CD4-positive, alpha-beta T cell treated with Interleukin-15 for 4 hours (primary cell): Measurements from ENCODE around the gene TIAM2.

Experiments used
- DNase-seq: peaks from one replicate; pipeline ENCODE4 v3.0.0-alpha.2; 2020; ENCODE audit warnings: low spot score

Gene TIAM2

DNA sequence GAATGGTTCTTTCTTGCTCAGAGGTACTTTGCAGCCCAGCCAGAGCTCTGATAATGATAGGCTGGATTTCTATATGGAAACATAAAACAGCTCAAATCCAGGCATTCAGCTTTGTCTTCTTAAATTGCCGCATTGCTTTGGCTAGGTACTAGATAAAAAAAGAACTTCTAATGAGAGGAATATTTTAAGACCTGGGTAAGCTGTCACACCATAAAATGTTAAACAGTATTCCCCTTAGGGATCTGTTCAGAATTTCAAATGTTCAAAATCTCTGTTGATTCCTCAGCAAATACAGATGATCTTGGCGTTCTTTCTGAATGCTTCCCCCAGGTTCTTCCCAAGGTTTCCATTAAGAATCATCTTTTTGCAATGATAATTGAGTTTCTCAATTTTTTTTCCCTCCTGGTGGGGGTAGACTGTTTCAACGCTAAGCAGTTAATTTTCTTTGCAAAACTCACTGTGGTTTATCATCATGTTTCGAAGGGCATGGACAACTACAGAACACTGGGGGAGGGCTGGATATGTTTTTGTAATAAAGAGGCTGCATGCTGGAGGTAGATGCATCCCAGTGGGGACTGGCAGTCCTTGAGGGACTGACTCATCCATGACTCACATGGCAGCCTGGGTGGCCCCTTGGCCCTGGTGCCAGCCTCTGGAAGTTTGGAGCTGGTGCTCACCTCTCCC is 31.0 kb downstream of the TIAM2 start:
- no peak for DNase-seq

DNA sequence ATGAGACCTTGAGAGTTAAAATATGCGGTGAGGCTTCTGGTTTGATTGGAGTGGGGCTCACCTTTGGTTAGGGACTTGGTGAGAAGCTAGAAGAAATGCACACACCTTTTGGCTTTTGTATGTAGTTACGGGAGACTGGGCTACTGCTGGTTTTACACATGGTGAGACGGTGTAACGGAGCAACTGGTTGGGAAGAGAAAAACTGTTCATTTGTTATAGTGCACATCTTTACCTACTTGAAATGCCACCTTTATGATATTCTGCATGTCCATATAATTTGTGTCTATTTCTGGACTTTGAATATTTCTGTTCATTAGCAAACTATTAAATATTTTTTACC is 31.6 kb downstream of the TIAM2 start:
- DNase-seq, result no peak

DNA sequence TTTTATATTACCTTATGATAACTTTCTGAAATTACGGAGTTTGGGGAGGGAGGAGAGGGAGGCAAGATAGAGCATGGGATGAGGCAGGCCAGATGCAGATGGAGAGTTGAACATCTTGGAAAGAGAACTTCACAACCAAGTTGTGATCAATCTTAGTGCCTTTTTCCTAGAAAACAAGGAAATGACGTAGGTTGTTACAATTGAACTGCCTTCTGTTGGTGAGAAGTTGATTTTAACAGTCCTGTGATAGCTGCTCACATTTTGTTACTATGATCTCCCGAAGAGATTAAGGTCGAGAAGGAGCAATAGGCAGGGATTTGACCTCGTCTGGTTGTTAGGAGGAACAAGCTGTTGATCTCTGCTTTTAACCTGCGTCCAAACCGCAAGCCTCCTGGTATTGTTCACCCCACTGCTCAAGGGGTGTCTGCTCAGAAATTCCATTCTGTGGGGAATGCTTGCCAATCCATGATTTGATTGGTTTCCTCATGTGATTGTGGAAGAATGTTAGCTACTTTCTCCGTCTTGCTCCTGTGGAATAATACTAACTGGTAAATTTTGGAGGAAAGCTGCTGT is 35.1 kb downstream of the TIAM2 start:
- no peak for DNase-seq

DNA sequence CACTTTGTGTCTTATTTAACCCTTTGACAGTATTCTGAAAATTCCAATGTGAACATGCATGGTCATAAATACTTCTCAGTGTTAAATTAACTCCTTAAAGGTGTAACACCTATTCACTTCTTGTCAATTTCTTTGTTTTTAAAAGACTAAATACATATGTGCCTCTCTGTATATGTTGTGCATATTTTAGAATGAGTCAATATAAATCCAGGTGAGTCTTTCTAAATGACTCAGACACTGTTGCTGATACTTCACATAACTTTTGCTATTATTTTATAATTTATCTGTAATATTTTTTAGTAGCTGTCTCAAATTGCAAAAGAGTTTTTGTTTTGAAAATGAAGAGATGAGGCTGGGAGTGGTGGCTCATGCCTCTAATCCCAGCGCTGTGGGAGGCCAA is 36.0 kb downstream of the TIAM2 start:
- no peak for DNase-seq

DNA sequence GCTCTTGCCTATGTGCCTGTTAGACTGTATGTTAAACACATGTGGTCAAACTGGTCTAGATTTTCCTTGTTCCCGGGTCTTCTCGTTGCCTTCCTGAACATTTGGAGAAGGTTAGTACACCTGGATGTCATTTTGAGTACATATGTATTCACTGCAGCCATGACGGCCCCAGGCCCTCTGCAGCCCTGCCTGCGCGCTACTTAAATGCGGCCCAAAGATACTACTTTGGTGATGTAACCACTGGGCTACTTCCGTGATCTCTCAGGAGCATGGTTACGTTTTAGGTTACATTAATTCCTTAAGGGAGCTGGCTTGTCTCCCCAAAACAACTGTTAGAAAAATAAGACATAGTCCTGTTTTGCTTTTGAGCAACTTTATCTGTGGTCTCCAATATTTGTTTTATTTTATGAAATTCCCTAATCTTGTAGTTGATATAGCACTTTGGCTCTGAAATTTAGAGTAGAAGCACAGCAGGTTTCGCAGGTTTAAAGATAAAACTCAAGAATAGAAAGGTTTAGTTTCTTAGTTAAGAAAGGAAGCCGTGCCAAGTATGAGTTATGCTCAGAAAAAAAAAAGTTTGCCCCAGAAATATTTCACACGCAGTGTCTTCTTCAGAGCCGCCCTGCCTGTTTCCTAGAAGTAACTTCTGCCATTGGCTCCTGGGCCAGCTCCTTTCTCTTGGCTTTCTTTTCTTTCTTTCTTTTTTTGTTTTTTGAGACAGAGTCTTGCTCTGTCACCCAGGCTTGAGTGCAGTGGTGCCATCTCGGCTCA is 38.1 kb downstream of the TIAM2 start:
- DNase-seq, result no peak

DNA sequence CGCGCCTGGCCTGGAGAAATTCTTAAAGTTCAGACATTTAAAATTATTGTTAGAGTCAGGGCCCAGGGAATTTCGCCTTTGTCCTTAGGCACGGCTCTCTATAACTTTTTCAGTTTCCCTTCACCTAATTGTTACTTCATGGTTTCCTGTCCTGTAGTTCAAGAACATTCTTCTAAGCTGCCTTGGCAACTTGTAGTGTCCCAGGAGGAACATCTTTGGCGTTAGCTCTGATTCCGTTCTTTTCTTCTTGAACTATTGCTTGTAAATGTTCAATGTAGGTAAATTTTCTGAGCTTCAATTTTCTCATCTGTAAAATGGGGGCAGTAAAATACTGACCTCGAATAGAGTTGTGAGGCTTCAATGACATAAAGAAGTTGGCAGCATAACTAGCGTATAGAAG is 41.8 kb downstream of the TIAM2 start:
- no peak for DNase-seq

DNA sequence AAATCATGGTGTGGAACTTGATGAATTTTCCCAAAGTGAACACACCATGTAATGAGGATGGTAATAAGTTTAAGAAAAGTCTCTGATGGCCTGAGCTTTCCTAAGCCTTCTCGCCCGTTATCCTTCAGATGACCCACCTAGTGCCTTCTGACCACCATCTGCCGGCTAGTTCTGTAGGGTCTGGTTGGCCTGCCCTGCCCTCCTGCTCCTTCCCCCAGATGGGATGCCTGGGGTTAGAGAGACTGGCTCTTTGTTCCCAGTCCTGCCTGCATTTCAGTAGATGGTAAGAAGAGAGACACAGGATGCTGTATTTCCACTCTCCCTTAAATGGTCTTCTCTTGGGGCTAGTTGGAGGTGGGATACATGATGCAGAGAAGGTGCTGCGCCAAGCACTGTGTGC is 43.0 kb downstream of the TIAM2 start:
- DNase-seq, result no peak

DNA sequence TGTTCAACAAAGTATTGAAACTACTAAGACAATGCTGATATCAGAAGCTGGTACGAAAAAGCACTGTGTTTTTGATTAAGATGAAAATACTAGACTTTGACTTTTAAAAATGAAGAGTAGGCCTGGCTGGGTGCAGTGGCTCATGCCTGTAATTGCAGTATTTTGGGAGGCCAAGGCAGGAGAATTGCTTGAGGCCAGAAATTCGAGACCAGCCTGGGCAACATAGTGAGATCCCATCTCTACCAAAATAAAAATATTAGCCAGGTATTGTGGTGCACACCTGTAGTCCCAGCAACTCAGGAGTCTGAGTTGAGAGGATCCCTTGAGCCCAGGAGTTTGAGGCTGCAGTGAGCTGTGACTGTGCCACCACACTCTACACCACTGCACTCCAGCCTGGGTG is 43.4 kb downstream of the TIAM2 start:
- DNase-seq, result no peak

DNA sequence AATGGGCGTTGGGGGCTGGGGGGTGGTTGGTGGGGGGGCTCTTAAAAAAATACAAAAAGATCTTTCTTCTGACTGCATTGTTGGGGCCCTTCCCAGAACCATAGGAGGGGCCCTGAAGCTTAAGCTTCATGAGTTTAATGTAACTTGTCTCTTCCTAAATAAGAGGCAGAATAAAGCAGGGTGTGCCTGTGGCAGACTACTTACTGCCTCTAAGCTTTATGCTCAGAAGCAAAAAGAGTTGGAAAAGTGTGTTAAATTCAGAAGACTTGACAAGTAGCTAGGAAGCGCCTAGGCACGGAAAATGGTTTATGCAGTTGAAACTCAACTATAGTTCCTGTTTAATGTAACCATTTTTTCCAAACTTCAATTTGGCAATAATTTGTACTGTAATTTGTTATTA is 44.5 kb downstream of the TIAM2 start:
- DNase-seq, result no peak

DNA sequence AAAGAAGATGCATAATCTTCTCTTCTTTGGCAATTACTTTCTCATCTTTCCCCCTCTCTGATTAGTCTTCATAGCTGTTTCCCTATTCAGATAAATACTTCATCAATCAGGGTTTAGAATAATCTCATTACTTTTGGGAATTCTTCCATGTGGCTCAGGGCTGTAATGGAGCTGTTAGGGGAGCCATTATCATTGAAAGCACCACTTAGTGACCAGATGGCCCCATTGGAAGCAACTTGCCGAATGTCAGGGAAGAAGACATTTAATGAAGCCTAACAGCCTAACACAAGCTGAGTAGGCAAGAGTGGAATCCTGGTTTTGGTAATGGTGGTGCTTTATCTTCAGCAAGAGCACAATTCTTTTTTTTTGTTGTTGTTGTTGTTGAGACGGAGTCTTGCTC is 45.0 kb downstream of the TIAM2 start:
- no peak for DNase-seq

DNA sequence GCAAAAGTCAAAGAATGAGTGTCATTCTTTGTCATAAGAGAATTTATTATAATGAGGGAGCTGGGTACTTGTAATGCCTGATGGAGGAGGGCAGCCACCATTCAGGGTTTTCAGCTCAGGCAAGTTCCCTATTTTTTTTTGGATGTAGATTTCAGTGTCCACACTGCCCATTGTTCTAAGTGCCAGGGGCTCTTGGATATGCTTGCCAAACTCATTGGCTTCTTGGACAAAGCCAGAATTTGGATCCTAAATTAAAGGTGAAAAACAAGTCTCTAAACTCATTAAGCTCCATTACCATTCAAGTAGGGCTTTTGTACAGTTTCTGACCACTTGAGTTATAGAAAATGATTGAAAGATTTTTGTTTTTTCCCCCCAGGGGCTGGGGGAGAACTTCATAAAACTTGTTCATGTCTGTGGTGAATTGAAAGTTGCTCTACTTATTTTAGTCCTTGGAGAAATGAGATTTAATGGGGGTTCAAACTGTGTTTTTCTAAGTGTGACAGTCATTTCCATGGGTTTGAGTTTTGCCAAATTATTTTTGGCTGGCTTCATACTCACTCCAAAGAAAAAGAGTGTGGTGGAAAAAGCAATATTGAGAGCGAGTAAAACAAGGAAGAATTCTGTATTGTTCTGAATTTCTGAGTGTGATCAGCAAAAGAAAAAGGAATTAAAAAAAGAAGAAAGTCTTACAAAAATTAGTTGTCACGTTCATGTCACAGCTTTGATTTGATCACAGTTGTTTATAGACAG is 46.0 kb downstream of the TIAM2 start:
- DNase-seq, result no peak

DNA sequence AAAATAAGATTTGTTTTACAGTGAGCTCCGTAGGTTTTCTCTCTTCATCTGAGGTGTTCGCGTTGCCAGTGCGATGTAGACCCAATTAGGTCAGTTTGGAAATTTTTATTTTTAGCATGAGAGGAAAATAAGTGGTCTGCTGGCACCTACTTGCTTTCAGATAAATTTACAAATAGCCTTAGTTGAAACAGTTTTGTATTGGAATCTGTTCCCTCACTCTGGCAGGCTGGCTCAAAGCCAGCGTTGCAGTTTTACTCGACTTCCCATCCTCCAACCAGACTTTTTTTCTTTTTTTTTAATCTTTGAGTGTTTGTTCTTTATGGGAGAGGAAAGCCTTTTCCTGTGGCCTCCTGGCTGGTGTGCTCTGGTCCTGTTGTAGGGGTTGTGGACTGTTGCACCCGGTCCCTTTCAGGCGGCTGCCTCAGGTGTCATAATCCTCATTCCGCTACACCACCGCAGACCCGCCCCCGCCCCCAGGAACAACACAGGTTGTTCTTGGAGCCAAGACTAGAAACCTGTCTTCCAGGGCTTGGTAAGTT is 46.7 kb downstream of the TIAM2 start:
- no peak for DNase-seq

DNA sequence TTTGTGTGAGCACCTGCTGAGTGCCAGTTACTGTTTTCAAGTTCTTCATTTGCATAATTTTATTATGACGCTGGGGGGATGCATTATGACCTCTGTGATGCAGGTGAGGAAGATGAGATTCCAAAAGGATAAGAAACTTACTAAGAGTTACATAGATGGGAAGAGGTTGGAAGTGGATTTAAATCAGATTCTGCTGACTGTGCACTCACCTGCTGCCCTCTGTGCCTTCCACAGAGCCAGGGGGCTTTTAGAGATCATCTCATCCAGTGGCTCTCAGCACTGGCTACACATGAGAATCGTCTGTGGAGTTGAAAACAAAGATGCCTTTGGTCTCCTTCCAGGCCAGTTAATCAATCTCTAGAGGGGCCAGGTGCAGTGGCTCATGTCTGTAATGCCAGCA is 47.9 kb downstream of the TIAM2 start:
- no peak for DNase-seq

DNA sequence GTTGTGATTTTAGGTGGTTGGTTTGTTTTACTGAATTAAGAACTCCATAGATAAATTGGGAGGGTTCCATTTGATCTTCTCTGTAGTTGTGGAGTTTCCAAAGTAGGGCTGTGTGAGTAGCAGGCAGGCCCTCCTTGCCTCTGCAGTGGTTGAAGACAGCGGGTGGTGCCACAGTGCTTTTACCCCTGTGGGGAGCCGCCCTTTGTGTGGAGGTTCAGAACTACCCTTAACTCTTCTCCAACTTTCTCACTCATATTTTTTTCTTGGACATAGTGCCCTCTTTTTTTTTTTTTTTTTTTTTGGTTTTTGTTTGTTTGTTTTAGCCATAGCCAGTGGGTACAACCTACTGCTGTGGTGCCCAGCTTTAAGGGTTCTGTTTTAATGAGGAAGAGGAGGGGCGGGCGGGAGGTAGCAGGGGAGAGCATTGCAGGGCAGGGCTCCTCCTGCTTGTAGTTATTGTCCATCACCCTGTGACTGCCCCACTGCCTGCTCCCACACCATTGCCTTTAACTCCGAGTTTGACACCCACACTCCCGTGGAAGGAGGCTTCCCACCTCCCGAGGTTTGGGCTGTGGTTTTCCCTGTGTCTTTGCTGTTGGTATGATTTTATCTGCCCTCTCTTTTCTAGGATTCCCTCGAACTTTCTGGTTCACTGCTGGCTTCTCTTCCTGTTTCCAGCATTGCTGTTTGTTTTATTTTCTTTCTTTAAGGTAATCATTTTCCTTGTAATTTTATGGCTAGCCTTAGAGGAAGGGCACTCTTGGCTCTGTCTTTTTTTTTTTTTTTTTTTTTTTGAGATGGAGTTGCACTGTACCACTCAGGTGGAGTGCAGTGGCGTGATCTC is 50.7 kb downstream of the TIAM2 start:
- DNase-seq, result no peak

DNA sequence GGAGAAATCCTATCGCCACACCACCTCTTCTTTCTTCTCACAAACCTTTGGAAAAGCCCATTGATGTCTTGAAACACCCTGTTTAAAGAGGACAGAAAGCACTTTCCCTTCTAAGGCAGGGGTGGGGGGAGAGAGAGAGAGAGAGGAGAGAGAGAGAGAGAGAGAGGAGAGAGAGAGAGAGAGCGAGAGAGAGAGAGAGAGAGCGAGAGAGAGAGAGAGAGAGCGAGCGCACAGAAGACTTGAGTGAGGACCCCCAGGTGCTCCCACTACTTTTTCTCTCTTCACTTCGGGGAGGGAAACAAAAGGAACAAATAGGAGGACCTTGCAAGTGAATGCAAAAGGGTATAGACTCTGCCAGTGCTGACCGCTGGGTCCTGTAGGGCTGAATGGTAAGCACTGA is 52.4 kb downstream of the TIAM2 start:
- no peak for DNase-seq

DNA sequence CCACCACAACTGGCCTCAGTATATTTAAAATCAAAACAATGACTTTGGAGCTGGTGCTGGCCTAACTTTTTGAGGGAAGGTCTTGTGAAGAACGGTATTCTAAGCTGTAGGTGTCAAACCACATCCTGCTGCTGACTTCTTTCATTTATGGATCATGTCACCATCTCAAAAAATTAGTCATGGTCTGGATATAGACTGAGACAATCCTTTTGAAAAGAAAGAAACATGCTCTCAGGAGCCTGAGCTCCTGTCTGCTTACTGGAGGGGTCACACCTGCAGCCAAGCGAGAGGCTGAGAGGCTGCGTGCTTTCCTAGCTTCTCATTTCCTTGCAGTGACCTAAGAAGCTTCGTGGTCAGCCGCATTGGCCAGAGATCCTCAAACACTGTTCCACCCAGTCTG is 55.2 kb downstream of the TIAM2 start:
- DNase-seq, result peak; percentile 37

DNA sequence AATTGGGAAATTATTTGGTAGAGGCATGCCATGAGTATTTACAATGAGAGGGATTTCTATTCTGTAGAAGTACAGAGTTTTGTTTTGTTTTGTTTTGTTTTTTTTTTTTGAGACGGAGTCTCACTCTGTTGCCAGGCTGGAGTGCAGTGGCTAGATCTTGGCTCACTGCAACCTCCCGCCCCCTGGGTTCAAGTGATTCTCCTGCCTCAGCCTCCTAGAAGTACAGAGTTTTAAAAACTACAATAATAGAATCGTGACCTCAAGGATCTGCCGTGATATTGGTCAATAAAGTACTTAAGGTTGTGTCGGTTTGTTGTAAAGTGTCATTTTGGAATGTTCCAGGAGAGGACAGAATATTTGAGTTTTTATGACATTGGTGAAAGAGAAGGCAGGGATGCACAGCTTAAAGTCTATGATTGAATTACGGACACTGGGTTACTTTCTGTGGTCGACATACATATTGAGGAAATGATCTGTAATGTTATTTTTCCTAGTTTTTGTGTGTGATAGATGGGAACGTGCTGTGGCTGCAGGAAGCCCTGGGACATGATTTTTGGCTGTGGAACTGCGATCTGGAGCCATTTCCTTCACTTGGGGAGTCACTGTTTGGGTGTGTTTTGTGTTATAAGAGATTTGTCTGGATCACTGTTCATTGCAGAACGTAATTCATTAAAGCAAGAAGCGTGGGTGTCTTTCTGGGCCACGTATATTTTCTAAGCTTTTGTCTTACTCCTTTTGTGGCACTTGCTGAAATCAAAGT is 59.6 kb downstream of the TIAM2 start:
- DNase-seq, result no peak

DNA sequence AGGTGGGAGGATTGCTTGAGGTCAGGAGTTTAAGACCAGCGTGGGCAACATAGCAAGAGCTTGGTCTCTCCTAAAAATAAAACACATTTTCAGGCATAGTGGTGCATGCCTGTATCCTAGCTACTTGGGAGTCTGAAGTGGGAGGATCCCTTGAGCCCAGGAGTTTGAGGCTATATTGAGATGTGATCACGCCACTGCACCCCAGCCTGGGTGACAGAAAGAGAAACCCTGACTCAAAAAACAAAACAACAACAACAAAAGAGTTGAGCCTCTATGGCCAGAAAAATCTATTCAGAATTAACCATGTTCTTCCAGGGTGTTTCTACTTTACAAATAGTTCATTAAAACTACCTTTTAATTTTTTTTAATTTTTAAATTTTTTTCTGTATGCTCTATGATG is 60.6 kb downstream of the TIAM2 start:
- no peak for DNase-seq

DNA sequence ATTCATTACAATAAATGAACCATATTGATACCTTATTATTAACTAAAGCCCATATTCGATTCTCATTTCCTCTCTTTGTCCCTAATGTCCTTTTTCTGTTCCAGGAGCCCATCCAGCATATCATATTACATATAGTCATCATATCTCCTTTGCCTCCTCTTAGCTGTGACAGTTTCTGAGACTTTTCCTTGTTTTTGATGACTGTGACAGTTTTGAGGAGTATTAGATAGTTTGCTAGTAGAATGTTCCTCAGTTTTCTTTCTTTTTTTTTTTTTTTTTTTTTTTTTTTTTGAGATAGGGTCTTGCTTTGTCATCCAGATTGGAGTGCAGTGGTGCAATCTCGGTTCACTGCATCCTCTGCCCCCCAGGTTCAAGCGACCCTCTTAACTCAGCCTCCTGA is 61.6 kb downstream of the TIAM2 start:
- DNase-seq, result no peak

DNA sequence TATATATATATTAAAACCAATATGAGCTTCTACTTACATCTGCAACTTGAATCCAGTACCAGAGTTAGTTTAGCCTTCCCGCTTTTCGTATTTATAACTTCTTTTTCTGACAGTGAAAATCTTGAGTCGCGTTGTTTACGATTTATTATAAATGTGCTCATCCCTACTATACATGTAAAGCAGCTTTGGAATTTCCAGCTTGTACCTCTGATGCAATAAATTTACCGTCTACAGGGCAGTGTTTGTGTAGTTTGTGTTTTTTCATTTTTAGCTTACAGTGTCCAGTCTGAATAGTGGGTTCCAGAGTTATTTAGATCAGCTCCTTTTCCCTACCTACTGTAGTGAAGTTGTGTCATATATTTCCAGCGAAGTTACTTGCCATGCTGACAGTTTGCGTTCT is 66.3 kb downstream of the TIAM2 start:
- DNase-seq, result no peak

DNA sequence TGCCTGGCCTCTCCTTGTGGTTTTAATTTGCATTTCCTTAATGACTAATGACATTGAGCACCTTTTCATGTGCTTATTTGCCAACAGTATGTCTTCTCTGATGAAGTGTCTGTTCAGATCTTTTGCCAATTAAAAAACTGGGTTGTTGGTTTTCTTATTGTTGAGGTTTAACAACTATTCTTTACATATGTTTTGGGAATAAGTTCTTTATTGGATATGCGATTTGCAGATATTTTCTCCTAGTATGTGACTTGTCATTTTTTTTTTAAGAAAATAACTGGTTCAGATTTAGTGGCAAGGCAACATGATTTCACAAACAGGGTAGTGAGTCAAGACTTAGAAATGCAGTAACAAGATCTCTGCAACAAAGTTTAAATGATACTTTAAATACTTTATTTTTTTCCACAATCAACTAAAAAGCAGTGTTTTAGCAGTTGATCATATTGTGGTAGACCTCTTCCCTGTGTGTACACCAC is 67.8 kb downstream of the TIAM2 start:
- DNase-seq, result no peak
